Mammary epithelial cell (primary cell): ENCODE results near the gene CDK7.

ENCODE experiments used
- EZH2 ChIP-seq: IDR thresholded peaks from 2 replicates; pipeline ENCODE4 v1.6.1; 2012; ENCODE audit warnings: low read length, inconsistent platforms, borderline replicate concordance
- TF ChIP-seq, protein P1 (sequence below), 2 donors: IDR thresholded peaks in 1 of 2; conservative IDR thresholded peaks in 1 of 2; 2 replicates each; pipeline ENCODE4 v1.5.1; 2011 to 2012; ENCODE audit warnings: inconsistent platforms in 2 of 2, low read length in 2 of 2, mild to moderate bottlenecking in 2 of 2, control low read depth in 1 of 2, low read depth in 1 of 2; ENCODE audit not compliant: insufficient read depth in 1 of 2; ENCODE audit errors: extremely low read depth in 1 of 2

DNA sequence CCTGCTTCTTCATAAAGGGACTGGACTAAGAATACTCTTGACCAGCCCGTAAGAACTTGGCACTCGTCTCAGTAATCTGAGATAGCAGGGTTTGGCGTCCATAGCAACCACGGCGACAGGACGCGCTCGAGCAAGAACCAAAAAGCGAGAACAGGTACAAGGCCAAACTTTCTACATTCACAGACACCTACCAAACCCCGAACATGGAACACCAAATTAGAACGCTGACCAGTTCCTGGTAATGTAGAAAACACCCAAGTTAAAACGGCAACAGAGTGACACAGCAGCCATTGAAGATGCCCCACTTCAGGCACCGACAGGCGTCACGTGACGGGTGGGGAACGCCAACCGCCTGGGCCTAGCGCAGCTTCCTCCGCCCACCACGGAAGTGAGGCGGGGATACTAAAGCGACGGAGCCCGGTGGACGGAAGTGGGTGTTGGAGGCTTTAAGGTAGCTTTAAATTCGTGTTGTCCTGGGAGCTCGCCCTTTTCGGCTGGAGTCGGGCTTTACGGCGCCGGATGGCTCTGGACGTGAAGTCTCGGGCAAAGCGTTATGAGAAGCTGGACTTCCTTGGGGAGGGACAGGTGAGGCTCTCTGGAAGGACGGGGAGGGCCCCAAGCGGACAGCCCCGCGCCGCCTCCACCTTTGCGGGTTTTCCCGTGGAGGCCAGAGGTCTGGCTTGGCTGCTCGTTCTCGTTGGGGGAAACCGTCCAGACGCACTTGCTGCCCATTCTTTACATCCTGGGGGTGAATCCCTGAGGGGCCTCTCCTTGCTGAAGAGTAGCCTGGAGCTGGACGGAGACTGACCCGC, at the start of gene CDK7:
- TF ChIP-seq, protein P1, sequence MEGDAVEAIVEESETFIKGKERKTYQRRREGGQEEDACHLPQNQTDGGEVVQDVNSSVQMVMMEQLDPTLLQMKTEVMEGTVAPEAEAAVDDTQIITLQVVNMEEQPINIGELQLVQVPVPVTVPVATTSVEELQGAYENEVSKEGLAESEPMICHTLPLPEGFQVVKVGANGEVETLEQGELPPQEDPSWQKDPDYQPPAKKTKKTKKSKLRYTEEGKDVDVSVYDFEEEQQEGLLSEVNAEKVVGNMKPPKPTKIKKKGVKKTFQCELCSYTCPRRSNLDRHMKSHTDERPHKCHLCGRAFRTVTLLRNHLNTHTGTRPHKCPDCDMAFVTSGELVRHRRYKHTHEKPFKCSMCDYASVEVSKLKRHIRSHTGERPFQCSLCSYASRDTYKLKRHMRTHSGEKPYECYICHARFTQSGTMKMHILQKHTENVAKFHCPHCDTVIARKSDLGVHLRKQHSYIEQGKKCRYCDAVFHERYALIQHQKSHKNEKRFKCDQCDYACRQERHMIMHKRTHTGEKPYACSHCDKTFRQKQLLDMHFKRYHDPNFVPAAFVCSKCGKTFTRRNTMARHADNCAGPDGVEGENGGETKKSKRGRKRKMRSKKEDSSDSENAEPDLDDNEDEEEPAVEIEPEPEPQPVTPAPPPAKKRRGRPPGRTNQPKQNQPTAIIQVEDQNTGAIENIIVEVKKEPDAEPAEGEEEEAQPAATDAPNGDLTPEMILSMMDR (conservative IDR thresholded peaks at IDR 0.05 in 1 of 2, IDR thresholded peaks at IDR 0.05 in 1 of 2; ENCODE audit: extremely low read depth in 1 of 2, insufficient read depth in 1 of 2, low read depth in 1 of 2, low read length in 2 of 2), result no peak
- TF ChIP-seq EZH2, result no peak
